Measurements from ENCODE around the gene SETSIP.
"Not testable (repeated sequence)": the region's sequence is repeated elsewhere in the genome, so short reads cannot be mapped to it uniquely, and the experiment has no call there.

DNA sequence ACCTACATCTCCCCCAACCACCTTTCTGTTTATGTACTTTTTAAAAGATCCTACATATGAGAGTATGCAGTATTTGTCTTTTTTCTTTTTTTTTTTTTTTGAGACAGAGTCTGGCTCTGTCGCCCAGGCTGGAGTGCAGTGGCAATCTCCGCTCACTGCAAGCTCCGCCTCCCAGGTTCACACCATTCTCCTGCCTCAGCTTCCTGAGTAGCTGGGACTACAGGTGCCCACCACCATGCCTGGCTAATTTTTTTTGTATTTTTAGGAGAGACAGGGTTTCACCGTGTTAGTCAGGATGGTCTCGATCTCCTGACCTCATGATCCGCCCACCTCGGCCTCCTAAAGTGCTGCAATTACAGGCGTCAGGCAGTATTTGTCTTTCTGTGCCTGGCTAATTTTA lies 2.9 kb upstream of the SETSIP start:
- TF ChIP-seq, protein P1, sequence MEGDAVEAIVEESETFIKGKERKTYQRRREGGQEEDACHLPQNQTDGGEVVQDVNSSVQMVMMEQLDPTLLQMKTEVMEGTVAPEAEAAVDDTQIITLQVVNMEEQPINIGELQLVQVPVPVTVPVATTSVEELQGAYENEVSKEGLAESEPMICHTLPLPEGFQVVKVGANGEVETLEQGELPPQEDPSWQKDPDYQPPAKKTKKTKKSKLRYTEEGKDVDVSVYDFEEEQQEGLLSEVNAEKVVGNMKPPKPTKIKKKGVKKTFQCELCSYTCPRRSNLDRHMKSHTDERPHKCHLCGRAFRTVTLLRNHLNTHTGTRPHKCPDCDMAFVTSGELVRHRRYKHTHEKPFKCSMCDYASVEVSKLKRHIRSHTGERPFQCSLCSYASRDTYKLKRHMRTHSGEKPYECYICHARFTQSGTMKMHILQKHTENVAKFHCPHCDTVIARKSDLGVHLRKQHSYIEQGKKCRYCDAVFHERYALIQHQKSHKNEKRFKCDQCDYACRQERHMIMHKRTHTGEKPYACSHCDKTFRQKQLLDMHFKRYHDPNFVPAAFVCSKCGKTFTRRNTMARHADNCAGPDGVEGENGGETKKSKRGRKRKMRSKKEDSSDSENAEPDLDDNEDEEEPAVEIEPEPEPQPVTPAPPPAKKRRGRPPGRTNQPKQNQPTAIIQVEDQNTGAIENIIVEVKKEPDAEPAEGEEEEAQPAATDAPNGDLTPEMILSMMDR (conservative IDR thresholded peaks at IDR 0.05; ENCODE audit: low read length), result not testable (repeated sequence)
- TF ChIP-seq EZH2phosphoT487 (IDR thresholded peaks at IDR 0.05; ENCODE audit: borderline replicate concordance, low read depth, low read length), result not testable (repeated sequence)
